Natural killer cell treated with Interleukin-12 subunit alpha and Interleukin-12 subunit beta and Interleukin-15 and Interleukin-18, amount 100 ng/mL, for 72 hours (primary cell): ENCODE measurements around the gene TM4SF4. TPM values are rescaled to one million over a fixed set of nuclear protein-coding genes. Genes with fewer than 3 reads are reported as not detected.

ENCODE experiments used
- ATAC-seq, 2 donors: fragments of 150-1000 bp; cut with Tn5 transposase in 1 of 2; sonication (Bioruptor Pico), chemical (Tn5 transposase) in 1 of 2; 2 replicates each; pipeline ENCODE4 v1.10.0; 2021
- DNase-seq: peaks from one replicate; pipeline ENCODE4 v3.0.0; 2022; ENCODE audit warnings: low spot score
- H3K27ac Mint-ChIP-seq, 2 donors: 1 replicate in 1 of 2; 2 replicates in 1 of 2; pipeline ENCODE4 v1.8.0; 2022; ENCODE audit warnings: mixed read lengths in 2 of 2, mild to moderate bottlenecking in 1 of 2, moderate library complexity in 1 of 2
- H3K27me3 Mint-ChIP-seq, 2 donors: 1 replicate in 1 of 2; 2 replicates in 1 of 2; pipeline ENCODE4 v1.8.0; 2022; ENCODE audit warnings: mixed read lengths in 2 of 2
- H3K36me3 Mint-ChIP-seq: one replicate; pipeline ENCODE4 v1.8.0; 2022; ENCODE audit warnings: mixed read lengths
- H3K4me1 Mint-ChIP-seq, 2 donors: 1 replicate in 1 of 2; 2 replicates in 1 of 2; pipeline ENCODE4 v1.8.0; 2022; ENCODE audit warnings: low read depth in 2 of 2, mixed read lengths in 2 of 2, mild to moderate bottlenecking in 1 of 2
- H3K4me3 Mint-ChIP-seq: one replicate; pipeline ENCODE4 v1.8.0; 2022; ENCODE audit warnings: mixed read lengths
- H3K9me3 Mint-ChIP-seq: 2 replicates; pipeline ENCODE4 v1.8.0; 2022; ENCODE audit warnings: mixed read lengths
- total RNA-seq, 2 donors: library from RNA; stranded (reverse); gene quantifications; one replicate each; pipeline ENCODE4 v1.2.3, GENCODE V29; 2022

The TM4SF4 gene
- total RNA-seq, 2 donors from 2014 or later = not detected

DNA sequence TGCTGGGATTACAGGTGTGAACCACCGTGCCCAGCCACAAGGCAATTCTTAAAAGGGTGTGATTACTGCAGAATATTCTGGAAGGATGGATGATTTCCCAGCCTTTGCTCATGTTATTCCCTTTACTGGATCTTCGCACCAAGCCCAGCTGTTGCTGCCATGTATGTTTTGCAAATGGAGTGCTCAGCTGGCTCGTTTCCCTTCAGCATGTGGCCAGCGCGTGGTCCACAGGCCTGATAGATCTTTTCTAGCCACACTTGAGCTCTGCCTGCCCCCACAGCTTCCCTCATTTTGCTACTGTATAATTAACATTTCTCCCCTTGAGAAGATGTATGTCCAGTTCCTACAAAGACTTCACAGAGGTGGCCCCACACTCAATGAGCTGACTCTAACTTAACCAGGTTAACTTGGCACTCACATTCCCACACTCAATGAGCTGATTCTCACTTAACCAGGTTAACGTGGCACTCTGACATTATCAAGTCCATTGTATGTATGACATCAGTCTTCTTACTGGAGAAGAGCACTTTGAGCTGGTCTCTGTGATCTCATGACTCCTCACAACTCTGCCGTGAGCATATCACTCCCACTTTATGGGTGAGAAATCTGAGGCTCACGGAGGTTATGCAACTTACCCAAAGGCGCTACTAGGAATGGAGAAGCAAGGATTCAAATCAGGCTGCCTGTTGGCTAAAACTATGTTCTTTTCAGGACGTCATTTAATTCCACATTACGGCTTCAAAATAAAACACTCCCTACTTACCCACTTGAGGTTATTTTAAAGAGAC, 49.2 kb downstream of the TM4SF4 start:
- ATAC-seq (no peak), DNase-seq (no peak)
- Mint-ChIP-seq H3K27ac (no peak overlapping the region), H3K27me3 (peaks cover 0 to 14% of the 10 kb centered on the region in 2 donors), H3K36me3 (no peaks in the 10 kb centered on the region), H3K9me3 (no peaks in the 10 kb centered on the region), H3K4me1 (peaks cover 14 to 16% of the 10 kb centered on the region in 2 donors), H3K4me3 (no peak overlapping the region)

DNA sequence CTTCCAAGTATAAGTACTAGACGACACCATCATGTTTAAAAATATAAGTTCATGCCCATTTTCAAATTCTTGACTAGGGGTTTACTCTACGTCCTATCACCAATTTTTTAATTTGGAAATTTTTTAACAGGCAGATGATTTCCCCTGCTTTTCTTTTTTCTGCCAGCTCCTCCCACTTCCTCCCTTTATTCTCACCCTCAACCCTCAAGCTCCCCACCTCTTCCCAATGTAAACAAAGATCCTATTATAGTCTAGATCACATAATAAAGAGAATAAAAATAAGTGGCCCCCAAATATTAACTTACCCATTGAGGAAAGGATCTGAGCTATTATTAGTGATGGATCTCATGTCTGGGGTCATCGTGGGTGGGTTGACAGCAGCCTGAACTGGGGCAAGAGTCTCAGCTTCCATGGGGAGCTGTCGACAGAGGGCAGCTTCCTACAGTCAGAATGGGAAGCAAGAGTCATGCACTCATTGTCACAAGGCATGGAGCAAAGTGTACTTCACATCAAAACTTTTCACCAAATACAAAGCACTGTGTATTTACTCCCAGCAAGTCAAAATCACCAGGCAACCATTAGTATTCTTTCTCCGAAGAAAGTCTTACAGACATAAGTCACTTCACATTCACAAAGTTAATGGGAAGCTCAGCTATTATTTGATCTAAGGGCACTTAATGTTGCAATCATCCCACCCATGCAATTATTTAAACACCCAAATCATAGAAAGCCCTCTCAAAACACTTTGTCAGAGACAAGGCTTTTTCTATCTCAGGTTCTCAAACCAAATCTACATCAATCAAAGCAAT, 53.2 kb downstream of the TM4SF4 start:
- DNase-seq = no peak
- Mint-ChIP-seq H3K27me3 (peaks cover 0 to 14% of the 10 kb centered on the region in 2 donors), H3K4me1 (peaks cover 22 to 26% of the 10 kb centered on the region in 2 donors), H3K27ac (peak overlapping the region in 1 of 2 donors; percentile 63), H3K9me3 (no peaks in the 10 kb centered on the region), H3K36me3 (no peaks in the 10 kb centered on the region), H3K4me3 (peak overlapping the region; percentile 46)
- ATAC-seq = no peak

DNA sequence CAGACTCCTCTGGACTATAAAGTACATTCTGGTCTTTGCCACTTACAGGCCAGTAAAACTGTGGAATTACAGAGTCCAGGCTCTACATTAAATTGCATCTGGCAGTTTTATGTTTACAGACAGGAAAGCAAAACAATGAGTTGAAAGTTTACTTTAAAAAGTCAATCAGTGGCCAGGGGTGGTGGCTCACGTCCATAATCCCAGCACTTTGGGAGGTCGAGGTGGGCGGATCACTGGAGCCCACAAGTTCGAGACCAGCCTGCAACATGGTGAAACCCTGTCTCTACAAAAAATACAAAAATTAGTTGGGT, 53.8 kb downstream of the TM4SF4 start:
- H3K36me3 Mint-ChIP-seq = no peaks in the 10 kb centered on the region
- no peak overlapping the region for H3K27ac Mint-ChIP-seq
- peaks cover 27 to 32% of the 10 kb centered on the region in 2 donors for H3K4me1 Mint-ChIP-seq
- H3K27me3 Mint-ChIP-seq = peaks cover 0 to 17% of the 10 kb centered on the region in 2 donors
- ATAC-seq (no peak), DNase-seq (no peak)
- no peak overlapping the region for H3K4me3 Mint-ChIP-seq
- H3K9me3 Mint-ChIP-seq = no peaks in the 10 kb centered on the region

DNA sequence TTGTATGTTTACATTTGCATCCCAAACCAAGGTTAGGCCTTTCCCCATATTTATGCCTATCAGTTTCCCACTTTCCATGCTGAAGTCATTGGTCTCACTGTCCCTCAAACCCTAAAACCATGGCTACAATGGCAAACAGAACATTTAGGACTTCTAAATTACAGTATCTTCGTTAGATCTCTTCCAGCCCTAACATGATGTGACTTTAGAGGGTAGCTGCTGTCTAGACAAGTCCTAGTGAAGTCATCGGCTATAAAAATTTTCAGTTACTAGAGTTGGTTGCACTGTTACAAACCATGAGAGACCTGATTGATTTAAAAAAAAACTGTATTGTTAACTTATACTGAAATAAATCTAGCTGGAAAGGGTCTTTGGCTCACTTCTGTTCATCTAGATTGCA, 54.6 kb downstream of the TM4SF4 start:
- no peaks in the 10 kb centered on the region for H3K36me3 Mint-ChIP-seq
- peaks cover 27 to 32% of the 10 kb centered on the region in 2 donors for H3K4me1 Mint-ChIP-seq
- peaks cover 0 to 21% of the 10 kb centered on the region in 2 donors for H3K27me3 Mint-ChIP-seq
- no peak overlapping the region for H3K4me3 Mint-ChIP-seq
- ATAC-seq (no peak), DNase-seq (no peak)
- no peaks in the 10 kb centered on the region for H3K9me3 Mint-ChIP-seq
- H3K27ac Mint-ChIP-seq = no peak overlapping the region

DNA sequence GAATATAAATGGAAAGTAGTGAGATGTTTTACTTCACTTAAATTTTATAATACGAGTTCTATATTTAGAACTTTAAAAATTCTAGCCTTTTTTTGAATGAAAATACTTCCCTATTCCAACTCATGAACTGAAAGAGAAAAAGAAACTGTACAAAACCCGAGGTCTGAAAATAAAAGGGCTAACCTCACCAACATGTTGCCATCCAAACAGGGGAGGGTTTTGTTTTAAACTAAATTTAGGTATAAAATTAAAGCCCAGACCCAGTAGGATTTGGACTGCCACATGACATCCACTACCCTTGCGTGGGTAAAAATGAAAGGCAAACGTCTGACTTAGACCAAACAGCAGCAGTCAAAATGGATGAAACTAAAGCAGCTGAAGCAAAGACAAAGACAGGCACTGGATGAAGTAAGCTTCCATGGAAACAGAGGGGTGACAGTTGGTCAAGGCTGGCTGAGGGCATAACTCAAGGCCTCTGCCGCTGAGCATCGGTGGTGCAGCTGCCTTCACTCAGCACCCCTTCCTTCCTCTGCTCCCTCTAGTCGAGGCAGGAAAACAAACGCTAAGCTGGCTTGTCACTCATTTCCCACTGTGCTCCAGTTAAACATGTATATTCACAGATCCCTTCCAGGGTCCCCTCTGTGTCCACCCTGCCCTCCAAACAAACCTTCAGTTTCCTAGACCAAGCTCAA, 58.1 kb downstream of the TM4SF4 start:
- ATAC-seq = no peak
- no peak overlapping the region for H3K4me3 Mint-ChIP-seq

GRCh38 chr3:149534082-149534481, 59.6 kb downstream of the TM4SF4 start:
- peaks cover 0 to 9% of the 10 kb centered on the region in 2 donors for H3K27me3 Mint-ChIP-seq
- H3K9me3 Mint-ChIP-seq = no peaks in the 10 kb centered on the region

More for the DNA sequence above, 58.1 kb downstream of the TM4SF4 start:
- H3K36me3 Mint-ChIP-seq = no peaks in the 10 kb centered on the region
- no peak for DNase-seq
- no peak overlapping the region for H3K27ac Mint-ChIP-seq
- peaks cover 20 to 25% of the 10 kb centered on the region in 2 donors for H3K4me1 Mint-ChIP-seq
- peaks cover 0 to 13% of the 10 kb centered on the region in 2 donors for H3K27me3 Mint-ChIP-seq
- H3K9me3 Mint-ChIP-seq = no peaks in the 10 kb centered on the region

DNA sequence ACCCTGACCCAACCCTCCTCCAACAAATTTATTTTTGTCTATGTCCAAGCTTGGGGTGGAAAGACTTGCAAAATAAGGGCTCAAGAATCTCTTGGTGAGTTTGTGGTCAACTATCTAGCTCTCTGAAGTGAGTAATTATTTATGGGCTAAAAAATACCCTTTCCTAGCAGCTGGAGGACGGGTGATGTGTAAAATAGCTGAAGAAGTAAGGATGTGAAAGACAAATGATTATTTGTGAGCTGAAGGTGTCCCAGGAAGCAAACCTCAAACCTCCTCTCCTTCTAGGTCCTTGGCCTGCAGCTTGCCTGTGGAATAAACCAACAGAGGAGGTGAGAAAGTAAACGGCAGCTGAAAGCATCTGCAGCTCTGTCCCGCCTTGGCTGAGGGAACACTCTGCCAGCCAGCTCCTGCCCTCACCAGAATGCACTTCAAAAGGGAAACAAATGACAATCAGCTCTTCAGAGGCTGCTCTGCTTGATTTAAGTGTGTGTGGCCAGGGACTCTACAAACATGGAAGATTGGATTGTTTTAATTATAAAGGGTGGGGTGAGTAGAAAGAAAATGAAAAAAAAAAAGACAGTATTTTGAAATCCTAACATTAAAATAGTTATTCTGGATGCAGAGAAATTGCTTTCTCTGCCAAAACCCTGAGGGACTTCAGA, 60.3 kb downstream of the TM4SF4 start:
- no peak for DNase-seq
- Mint-ChIP-seq H3K27ac (no peak overlapping the region), H3K36me3 (no peaks in the 10 kb centered on the region), H3K4me3 (no peak overlapping the region), H3K27me3 (peaks cover 0 to 9% of the 10 kb centered on the region in 2 donors), H3K4me1 (peaks cover 13 to 16% of the 10 kb centered on the region in 2 donors), H3K9me3 (no peaks in the 10 kb centered on the region)
- ATAC-seq = no peak

More at GRCh38 chr3:149534082-149534481, 59.6 kb downstream of the TM4SF4 start:
- no peak overlapping the region for H3K27ac Mint-ChIP-seq
- peaks cover 13 to 16% of the 10 kb centered on the region in 2 donors for H3K4me1 Mint-ChIP-seq
- ATAC-seq (no peak), DNase-seq (no peak)
- no peaks in the 10 kb centered on the region for H3K36me3 Mint-ChIP-seq
- H3K4me3 Mint-ChIP-seq = no peak overlapping the region

DNA sequence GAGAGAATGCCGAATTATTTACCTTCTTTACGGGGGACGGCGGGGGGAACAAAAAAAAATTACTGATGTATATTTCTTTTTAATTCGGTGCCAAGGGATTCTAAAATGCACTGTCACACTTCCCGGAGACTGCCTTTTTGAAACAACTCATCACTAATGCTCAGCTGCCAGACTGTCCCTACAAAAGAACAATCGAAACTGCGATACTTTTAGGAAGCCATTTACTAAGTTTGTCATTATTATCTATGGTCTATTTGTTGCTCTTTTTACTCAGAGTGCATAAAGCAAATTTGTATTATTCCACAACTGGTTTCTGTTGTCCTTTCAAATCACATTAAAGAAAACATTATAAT, 60.8 kb downstream of the TM4SF4 start:
- H3K4me1 Mint-ChIP-seq = peaks cover 13 to 16% of the 10 kb centered on the region in 2 donors
- ATAC-seq (no peak), DNase-seq (no peak)

GRCh38 chr3:149536429-149536828, 61.9 kb downstream of the TM4SF4 start:
- Mint-ChIP-seq H3K27ac (no peak overlapping the region), H3K9me3 (no peaks in the 10 kb centered on the region), H3K36me3 (no peaks in the 10 kb centered on the region), H3K4me3 (no peak overlapping the region), H3K4me1 (peaks cover 11 to 14% of the 10 kb centered on the region in 2 donors), H3K27me3 (peaks cover 0 to 9% of the 10 kb centered on the region in 2 donors)
- ATAC-seq (no peak), DNase-seq (no peak)

More for the DNA sequence above, 60.8 kb downstream of the TM4SF4 start:
- Mint-ChIP-seq H3K9me3 (no peaks in the 10 kb centered on the region), H3K4me3 (no peak overlapping the region), H3K36me3 (no peaks in the 10 kb centered on the region), H3K27ac (no peak overlapping the region), H3K27me3 (peaks cover 0 to 9% of the 10 kb centered on the region in 2 donors)

GRCh38 chr3:149538371-149538770, 63.9 kb downstream of the TM4SF4 start:
- Mint-ChIP-seq H3K27ac (no peak overlapping the region), H3K4me1 (no peaks in the 10 kb centered on the region), H3K36me3 (no peaks in the 10 kb centered on the region), H3K27me3 (peaks cover 0 to 8% of the 10 kb centered on the region in 2 donors), H3K4me3 (no peak overlapping the region), H3K9me3 (no peaks in the 10 kb centered on the region)
- DNase-seq (no peak), ATAC-seq (no peak)

DNA sequence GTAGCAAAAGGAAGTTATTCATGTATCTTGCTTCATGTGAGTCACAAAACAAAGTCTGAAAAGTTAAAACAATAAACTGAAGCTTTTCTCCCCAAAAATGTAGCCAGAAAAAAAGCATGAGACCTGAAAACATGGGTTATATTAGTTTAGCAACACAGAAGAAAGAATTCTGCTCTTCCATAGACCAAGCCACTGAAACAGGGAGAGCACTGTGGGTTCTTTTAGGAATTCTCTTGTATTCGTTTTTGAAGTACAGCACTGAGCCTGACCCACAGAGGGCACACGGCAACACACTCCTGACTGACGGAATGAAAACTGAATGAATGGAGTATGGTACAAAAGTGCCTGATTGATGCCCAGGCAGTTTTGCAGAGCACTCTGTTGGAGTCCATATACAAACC, 66.6 kb downstream of the TM4SF4 start:
- DNase-seq = no peak
- no peak overlapping the region for H3K27ac Mint-ChIP-seq
- no peaks in the 10 kb centered on the region for H3K4me1 Mint-ChIP-seq
- H3K27me3 Mint-ChIP-seq = peaks cover 0 to 6% of the 10 kb centered on the region in 2 donors
- no peaks in the 10 kb centered on the region for H3K9me3 Mint-ChIP-seq
- no peaks in the 10 kb centered on the region for H3K36me3 Mint-ChIP-seq
- H3K4me3 Mint-ChIP-seq = no peak overlapping the region
- ATAC-seq = no peak

DNA sequence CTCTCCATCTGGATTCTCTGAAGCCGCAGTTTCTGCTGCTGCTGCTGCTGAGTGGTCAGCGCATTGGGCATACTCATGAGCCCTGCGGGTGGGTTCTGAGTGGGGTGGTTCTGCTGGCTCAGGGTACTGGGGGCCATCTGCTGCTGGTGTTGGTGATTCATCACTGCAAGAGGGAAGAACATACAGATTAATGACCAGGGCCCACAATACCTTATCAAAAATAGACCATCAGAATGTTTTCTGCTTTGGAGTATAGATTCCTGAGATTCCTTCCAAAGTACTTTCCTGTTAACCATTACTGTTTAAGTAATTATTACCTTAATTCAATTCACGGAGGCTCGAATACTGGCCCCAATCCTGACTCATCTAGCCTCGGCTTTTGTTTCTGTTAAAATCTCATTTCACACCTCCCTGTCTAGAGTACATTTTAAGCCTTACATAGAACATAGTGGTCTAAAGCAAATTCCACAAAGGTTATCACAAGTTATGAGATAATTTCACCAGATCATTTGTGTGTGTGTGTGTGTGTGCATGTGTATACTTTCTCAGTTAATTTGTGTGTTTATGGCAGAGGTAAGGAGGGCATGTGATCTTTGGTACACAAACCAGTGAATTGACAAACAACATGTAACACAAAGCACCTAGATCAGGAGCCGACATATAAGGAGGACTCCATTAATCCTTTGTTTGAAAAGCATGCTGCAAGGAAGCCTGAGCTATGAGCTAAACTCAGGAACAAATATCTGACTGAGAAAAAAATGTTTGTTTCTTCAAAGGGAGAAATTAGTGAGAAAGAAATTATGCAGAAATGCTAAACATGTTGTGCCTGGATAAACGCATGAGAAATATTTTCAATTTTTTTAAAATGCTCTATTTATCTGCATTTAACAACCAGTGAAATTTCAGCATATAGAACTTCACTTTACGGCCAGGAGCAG, 68.1 kb downstream of the TM4SF4 start:
- H3K4me1 Mint-ChIP-seq = no peaks in the 10 kb centered on the region
- peaks cover 0 to 8% of the 10 kb centered on the region in 2 donors for H3K27me3 Mint-ChIP-seq
- no peak overlapping the region for H3K4me3 Mint-ChIP-seq
- no peak overlapping the region for H3K27ac Mint-ChIP-seq
- ATAC-seq (no peak), DNase-seq (no peak)
- no peaks in the 10 kb centered on the region for H3K9me3 Mint-ChIP-seq
- no peaks in the 10 kb centered on the region for H3K36me3 Mint-ChIP-seq
